GM19372 (cell line): Measurements from ENCODE around the gene SSPN.

Experiments used
- ATAC-seq: cut with Tn5 transposase; IDR thresholded peaks from one replicate; pipeline ENCODE4 v1.9.1; 2021; ENCODE audit warnings: mild to moderate bottlenecking, low read depth, moderate library complexity; ENCODE audit not compliant: unreplicated experiment

SSPN gene

DNA sequence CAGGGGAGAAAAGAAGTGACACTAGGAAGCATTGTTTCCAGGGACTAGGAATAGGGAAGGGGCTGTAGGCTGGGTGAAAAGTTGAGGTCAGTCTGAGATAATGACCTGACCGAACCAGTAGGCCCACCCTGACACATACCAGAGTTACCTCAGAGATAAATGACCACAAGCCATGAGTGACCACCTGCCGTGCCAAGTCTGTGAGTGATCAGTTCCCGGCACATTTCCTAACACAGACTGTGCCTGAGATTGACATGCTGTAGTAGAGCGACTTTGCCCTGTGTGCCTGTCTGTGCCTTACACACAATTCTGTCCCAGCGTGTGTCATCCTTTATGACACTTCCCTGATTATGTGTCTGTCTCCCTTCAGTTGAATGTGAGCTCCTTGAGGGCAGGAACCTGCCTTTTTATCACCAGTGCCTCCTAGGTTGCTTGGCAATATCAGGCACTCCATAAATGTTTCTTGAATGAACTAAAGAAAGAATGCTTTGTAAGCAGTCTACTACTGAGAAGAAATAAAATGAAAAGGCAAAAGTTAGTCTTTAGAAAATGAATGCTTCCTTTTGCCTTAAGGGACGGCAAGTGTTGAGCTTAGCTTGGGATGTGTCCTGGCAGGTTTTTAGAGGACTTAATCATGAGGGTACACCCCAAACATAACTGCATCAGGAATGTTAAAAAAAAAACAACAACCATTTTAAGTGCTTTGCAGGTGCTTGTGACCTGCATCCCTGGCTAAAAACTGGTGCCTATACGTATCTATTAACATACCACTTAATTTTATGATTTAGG lies 9.6 kb upstream of the SSPN start:
- no peak for ATAC-seq

DNA sequence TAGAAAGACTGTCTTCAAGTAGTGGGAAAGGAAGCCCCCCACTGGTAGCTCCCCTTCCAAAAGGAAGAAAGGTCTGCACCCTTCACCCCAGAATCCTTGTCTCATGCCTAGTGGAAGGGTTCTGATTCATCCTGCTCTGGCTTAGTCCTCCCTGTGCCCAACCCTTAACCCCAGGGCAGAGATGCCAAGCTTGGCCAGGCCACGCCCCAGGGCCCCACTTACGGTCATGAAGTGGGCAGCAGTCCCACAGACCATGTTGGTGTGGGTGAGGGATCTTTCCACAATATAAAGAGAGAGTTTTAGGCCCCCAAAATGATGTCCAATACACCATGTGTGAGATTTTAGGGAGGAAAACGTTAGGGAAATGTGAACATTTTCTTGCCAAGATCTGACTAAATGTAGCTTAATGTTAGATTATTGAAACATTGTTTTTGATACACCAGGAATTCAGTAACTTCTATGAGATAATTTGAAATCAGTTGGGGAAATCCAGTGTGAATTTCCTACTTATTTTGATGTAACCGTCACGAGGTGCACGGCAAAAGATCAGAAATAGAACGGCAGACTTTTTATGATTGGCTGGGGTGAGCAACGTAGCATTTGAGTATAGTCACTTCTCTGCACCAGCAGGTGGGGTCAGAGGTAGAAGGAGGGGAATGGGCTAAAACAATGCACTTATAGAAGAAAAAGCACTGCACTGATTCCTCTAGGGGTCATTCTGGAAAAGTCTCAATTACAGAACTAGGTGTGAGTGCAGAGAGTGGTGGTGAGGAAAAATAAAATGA lies 8.2 kb upstream of the SSPN start:
- ATAC-seq = no peak

DNA sequence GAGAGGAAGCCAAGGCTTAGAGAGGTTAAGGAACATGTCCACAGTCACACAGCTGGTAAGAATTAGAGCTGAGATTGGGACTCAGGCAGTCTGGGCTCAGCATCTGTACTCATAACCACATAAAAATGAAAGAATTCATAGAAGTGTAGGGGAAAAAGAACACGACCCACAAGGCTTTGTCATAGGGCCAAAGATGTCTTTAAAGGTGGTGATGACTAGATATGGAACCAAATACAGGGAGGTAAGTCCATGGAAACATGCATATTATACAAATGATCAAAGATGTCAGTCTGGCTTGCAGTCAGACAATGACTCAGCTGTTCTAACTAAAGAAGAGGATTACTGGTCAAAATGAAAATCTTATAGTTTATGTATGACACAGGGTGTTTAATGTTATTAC lies 7.2 kb upstream of the SSPN start:
- ATAC-seq = no peak

GRCh38 chr12:26188641-26189040 lies 6.7 kb upstream of the SSPN start:
- ATAC-seq = no peak

DNA sequence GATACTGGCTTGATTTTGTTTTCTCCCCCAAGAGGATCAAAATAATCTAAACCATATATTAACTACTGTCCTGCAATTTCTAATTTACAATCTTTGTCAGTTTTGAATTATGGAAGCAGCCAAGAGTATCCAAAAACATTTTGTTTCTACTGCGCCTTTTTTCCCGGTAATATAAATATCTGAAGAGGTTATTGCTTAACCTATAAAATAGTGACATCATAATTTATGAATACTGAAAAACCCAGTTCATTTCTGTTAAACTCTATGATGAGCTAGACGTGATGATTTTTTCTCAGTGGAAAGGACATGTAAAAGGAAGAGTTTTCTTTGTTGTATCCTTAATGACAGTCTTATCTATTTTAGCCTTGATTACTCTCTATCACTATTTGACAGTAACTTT lies 3.2 kb upstream of the SSPN start:
- ATAC-seq = no peak

GRCh38 chr12:26193539-26193938 lies 1.8 kb upstream of the SSPN start:
- ATAC-seq = no peak

GRCh38 chr12:26195641-26196420 lies 458 bp downstream of the SSPN start:
- ATAC-seq = no peak

GRCh38 chr12:26196421-26196716 lies 996 bp downstream of the SSPN start:
- ATAC-seq = no peak

DNA sequence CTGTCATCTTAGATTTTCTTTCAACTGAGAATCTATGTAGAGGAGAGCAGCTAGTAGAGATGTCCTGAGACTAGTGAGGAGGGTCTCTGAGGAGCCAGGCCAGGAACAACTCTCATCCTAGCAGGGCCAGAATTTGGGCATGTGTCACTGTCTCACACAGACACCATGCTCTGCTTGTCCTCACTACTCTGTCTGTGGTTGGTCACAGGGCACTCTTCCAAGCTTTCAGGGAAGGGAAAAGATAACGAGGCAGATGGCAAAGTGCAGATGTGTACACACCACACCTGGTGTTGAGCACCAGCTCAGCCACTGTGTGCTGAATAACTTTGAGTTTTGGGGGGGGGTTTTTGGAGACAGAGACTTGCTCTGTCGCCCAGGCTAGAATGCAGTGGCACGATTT lies 2.5 kb downstream of the SSPN start:
- ATAC-seq = no peak

- ATAC-seq = no peak
Measured at GRCh38 chr12:26198742-26199141, 3.4 kb downstream of the SSPN start.

- no peak for ATAC-seq
Measured at GRCh38 chr12:26203167-26203780, 7.9 kb downstream of the SSPN start.

DNA sequence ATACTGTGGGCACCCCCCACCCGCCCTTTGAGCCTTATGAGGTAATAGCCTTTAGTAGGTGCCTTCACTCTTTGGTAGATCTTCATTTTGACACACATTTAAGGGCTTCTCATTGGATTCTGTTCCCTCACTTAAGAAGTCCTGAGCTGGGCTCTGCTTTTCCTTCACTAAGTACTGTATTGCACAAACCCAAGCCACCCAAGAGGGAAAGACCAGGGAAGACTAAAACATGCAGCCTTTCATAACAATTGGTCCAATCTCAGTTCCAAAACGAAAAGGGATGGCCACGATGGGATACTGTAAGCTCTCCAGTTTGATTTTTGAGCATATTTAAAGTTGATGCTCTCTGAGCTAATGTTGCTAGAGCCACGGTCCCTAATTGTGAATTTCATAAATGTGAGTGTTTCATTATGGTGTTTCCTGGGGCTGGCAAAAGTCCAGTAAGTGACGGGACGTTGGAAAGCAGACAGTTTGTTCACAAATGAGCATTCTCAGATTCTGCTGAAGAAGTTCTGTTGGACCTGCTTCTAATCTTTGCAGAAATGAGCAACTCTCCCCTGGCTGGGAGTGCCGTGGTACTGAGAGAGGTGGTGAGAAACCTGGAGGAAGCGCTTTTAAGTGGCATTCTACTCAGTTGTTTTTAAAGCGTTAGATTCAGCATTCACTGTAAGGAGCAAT lies 9.4 kb downstream of the SSPN start:
- ATAC-seq = no peak

DNA sequence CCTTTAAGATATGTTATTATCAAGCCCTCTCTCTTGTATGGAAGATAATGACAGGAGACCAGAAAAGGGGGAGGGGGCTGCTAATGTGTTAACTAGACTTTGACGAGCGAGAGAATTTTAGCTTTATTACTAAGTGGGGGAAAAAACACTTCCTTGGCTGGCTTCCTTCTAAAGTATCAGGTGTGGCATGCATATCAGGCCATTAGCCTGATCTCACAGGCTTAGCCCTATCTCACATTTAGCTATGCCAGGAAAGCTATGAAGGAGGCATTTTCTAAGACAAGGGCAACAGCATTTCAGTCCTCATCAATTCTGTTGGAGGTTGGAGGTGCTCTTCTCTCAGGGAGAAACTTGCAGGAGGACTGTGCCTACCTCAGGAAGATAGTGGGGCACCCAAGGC lies 9.9 kb downstream of the SSPN start:
- no peak for ATAC-seq

GRCh38 chr12:26205941-26206340 lies 10.6 kb downstream of the SSPN start:
- ATAC-seq = no peak

DNA sequence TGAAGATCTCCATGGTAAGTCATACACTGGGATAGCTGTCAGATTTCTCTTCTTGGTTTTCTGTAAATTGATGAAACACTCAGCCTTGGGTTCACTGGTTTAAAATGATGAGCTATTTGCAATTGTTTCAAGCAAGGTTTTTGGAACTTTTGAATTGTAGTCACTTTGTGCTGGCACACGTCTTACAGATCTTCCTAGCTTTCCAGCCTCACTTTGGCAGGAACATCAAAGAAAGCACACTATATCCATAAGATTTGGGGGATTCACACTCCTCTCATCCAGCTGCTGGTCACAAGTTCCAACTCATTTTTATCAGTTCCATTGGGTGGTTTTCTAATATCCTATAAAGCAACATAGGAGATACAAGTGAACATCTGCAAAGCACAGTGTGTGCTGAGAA lies 16.0 kb downstream of the SSPN start:
- ATAC-seq = no peak

DNA sequence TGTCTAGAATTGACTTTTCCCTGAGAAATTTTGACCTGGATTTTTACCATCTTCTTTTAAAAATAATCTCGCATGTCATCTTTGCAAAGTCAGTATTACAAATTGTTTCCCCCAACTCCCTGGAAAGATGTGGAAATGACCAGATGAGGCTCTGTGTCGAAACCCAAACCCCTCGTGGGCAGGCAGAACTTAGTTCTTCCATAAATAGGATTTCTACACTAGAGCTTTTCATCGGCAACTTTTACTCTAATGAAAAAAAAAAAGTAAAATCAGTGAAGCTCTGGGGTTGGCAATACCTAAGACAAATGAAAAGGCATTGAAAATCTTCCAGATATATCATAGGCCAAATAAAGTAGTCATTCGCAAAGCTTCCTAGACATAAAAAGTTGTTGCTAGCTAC lies 17.0 kb downstream of the SSPN start:
- ATAC-seq = no peak

- no peak for ATAC-seq
Measured at GRCh38 chr12:26212988-26213387, 17.6 kb downstream of the SSPN start.

DNA sequence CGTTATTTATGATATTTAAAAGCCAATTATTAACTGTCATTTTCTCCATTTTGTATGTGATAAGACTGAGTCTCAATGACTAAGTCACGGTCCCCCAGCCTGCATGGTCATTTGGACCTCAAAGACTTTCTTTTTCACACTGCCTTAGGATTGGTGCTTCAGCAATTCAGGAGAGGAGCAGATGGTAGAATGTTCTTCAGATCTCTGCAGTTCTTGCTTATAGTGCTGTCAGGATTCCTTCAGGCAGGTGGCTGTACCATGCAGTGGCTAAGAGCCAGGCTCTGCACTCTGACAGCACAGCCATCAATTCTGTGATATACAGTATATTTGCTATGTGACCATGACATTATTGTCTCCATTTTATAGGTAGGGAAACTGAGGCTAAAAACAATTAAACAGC lies 18.7 kb downstream of the SSPN start:
- no peak for ATAC-seq

DNA sequence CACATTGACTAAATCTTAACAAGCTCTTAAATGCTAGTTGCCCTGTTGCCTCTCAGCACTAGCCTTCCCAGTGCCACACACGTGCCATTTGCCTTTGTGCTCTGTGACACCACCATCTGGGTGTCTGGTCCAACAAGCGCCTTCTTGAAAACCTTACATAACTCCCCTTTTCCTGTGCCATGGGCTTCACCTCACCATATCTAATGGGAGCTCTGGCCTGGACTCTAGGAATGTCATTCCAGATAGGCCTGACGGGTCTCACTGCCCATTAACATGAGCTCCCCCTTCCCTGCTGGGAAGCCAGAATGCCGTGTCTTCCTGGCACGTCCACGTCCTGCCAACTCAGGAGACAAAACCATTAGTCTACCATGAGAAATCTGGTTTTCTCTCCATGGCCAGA lies 24.4 kb downstream of the SSPN start:
- ATAC-seq = no peak

GRCh38 chr12:26224657-26225056 lies 29.3 kb downstream of the SSPN start:
- no peak for ATAC-seq

DNA sequence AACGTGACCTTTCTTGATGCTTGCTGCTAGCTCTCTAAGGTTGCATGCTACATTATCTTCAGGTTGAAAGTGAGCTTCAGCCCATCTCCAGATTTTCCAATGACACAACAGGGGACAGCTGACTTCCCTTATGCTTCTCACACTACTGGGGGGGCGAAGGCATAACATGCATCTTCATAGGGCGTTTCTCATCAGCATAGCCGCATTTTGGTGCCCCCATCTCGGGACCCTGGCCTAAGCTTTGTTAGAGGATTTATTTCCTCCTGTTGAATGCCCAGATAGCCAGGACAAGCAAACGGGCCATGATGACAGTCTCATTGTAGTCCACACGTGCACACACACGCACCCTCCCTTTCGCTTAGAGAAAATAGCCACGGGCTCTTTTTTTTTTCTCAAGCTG lies 30.7 kb downstream of the SSPN start:
- no peak for ATAC-seq
